ENCODE measurements around the gene F12. TPM values are rescaled to one million over a fixed set of nuclear protein-coding genes. Genes with fewer than 3 reads are reported as not detected.

Gene F12
- total and polyA plus RNA-seq, 2 experiments from 2014 or later: 4.6 to 5.0 TPM

DNA sequence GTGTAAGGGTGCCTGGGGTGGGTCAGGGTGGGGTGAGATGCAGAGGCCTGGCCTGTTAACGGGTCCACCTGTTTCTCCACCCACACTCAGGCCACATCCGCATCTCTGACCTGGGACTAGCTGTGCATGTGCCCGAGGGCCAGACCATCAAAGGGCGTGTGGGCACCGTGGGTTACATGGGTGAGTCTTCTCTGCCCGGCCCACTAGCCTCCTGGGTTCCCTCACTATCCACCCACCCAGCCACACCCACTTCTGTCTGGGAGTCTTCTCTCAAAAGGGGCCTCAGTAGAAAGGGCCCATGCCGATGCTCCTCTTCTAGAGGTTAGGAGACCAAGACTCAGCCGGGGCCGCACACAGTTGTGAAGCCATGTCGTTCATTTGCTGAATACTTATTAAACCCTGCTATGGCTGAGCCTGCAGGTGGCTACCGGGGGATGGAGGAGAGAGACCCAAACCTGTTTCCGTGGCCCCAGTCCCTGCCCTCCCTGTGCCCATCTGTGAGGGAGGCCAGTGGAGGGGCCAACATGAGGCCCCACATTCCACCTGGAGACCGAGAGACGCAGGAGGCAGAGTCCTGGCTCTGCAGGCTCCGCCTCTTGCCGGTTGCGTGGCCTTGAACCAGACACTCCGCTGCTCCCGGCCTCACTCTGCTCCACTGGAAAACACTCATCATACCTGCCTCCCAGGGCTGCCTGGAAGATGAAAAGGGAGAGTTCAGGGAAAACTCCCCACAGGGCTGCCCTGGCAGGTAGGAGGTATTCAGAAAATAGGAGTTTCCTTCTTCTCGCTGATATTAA, 25.8 kb upstream of the F12 start:
- no peak for DNase-seq (ENCODE audit: low read depth in 1 of 2, low spot score in 1 of 2)
- Histone ChIP-seq H3K4me1 (ENCODE audit: low read depth) (no peaks in the 10 kb centered on the region), H3K4me3 (no peak overlapping the region), H3K27ac (no peak overlapping the region), H3K36me3 (peaks cover 39% of the 10 kb centered on the region), H3K9me3 (ENCODE audit: low read depth) (no peaks in the 10 kb centered on the region), H3K27me3 (no peaks in the 10 kb centered on the region)
- TF ChIP-seq, protein P1, sequence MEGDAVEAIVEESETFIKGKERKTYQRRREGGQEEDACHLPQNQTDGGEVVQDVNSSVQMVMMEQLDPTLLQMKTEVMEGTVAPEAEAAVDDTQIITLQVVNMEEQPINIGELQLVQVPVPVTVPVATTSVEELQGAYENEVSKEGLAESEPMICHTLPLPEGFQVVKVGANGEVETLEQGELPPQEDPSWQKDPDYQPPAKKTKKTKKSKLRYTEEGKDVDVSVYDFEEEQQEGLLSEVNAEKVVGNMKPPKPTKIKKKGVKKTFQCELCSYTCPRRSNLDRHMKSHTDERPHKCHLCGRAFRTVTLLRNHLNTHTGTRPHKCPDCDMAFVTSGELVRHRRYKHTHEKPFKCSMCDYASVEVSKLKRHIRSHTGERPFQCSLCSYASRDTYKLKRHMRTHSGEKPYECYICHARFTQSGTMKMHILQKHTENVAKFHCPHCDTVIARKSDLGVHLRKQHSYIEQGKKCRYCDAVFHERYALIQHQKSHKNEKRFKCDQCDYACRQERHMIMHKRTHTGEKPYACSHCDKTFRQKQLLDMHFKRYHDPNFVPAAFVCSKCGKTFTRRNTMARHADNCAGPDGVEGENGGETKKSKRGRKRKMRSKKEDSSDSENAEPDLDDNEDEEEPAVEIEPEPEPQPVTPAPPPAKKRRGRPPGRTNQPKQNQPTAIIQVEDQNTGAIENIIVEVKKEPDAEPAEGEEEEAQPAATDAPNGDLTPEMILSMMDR (IDR thresholded peaks at IDR 0.05; ENCODE audit: low read depth, low read length): no peak

DNA sequence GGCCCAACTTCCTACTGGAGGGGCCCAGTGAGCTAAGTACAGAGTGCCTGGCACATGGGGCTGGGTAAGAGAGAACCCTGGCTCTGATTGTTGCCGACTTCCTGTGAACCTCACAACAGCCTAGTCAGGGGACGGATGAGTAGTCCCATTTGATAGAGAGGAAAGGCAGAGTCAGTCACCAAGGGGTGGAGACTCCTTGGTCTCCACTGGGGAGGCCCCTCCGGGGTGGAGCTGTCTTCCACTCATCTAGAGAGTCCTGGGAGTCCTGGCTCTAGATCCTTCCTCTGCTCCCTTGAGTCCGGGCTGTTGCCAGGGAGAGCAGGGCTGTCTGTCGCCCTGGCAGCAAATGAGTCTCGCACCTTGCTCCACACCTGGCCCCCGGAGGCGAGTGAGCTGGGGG, 25.1 kb upstream of the F12 start:
- TF ChIP-seq, protein P1 (IDR thresholded peaks at IDR 0.05; ENCODE audit: low read depth, low read length): no peak
- H3K27ac ChIP-seq: no peak overlapping the region
- H3K4me1 ChIP-seq (ENCODE audit: low read depth): no peaks in the 10 kb centered on the region
- H3K9me3 ChIP-seq (ENCODE audit: low read depth): no peaks in the 10 kb centered on the region
- peaks cover 39% of the 10 kb centered on the region for H3K36me3 ChIP-seq
- no peak for DNase-seq (ENCODE audit: low read depth in 1 of 2, low spot score in 1 of 2)
- H3K4me3 ChIP-seq: no peak overlapping the region
- no peaks in the 10 kb centered on the region for H3K27me3 ChIP-seq

DNA sequence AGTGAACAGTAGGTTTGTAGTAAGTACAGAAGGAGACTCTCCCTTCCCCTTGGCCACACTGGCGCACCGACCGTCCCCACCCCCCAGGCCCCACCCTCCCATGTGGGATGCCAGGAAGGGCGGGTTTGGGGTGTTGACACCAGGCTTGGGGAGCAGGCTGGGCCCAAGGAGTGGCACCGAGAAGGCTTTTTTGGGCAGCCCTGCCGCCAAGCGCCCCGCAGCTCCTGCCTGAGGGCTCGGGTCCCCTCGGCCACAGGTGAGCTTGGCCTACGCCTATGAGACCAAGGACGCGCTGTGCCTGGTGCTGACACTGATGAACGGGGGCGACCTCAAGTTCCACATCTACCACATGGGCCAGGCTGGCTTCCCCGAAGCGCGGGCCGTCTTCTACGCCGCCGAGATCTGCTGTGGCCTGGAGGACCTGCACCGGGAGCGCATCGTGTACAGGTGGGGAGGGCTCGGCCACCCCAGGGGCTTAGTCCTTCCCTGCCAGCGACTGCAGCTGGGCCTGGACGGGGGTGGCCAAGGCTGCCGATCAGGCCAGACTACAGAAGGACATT, 24.4 kb upstream of the F12 start:
- Histone ChIP-seq H3K27ac (no peak overlapping the region), H3K4me3 (no peak overlapping the region), H3K36me3 (peaks cover 39% of the 10 kb centered on the region), H3K9me3 (ENCODE audit: low read depth) (no peaks in the 10 kb centered on the region), H3K27me3 (no peaks in the 10 kb centered on the region), H3K4me1 (ENCODE audit: low read depth) (no peaks in the 10 kb centered on the region)
- TF ChIP-seq, protein P1 (IDR thresholded peaks at IDR 0.05; ENCODE audit: low read depth, low read length): no peak
- no peak for DNase-seq (ENCODE audit: low read depth in 1 of 2, low spot score in 1 of 2)

DNA sequence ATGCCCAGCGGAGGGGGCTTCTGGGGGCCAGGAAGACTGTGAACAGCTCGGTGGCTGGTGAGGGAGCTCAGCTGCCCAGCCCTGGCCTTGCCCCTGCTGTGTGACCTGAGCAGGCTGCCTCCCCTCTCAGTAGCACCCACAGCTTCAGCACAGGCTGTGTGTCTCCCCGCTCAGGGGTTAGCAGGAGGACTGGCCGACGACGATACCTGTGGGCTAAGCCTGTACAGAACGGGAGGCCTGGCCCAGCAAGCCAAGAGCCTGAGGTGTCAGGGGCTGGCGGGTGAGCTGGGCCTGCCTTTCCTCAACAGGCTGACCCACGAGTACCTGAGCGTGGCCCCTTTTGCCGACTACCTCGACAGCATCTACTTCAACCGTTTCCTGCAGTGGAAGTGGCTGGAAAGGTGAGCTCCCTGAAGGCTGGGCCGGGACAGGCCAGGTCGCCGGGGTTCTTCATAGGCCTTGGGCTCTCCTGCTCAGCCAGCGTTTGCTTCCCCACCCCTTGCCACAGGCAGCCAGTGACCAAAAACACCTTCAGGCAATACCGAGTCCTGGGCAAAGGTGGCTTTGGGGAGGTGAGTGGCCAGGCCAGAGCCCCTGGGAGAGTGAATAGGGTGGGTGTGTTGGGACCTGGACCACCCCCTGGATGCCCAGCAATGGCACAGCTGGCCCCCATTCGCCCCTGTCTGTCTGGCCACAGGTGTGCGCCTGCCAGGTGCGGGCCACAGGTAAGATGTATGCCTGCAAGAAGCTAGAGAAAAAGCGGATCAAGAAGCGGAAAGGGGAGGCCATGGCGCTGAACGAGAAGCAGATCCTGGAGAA, 23.7 kb upstream of the F12 start:
- H3K4me1 ChIP-seq (ENCODE audit: low read depth): no peaks in the 10 kb centered on the region
- DNase-seq (ENCODE audit: low read depth in 1 of 2, low spot score in 1 of 2): no peak
- H3K4me3 ChIP-seq: no peak overlapping the region
- no peaks in the 10 kb centered on the region for H3K9me3 ChIP-seq (ENCODE audit: low read depth)
- TF ChIP-seq, protein P1 (IDR thresholded peaks at IDR 0.05; ENCODE audit: low read depth, low read length): no peak
- no peak overlapping the region for H3K27ac ChIP-seq
- H3K36me3 ChIP-seq: peaks cover 39% of the 10 kb centered on the region
- no peaks in the 10 kb centered on the region for H3K27me3 ChIP-seq

DNA sequence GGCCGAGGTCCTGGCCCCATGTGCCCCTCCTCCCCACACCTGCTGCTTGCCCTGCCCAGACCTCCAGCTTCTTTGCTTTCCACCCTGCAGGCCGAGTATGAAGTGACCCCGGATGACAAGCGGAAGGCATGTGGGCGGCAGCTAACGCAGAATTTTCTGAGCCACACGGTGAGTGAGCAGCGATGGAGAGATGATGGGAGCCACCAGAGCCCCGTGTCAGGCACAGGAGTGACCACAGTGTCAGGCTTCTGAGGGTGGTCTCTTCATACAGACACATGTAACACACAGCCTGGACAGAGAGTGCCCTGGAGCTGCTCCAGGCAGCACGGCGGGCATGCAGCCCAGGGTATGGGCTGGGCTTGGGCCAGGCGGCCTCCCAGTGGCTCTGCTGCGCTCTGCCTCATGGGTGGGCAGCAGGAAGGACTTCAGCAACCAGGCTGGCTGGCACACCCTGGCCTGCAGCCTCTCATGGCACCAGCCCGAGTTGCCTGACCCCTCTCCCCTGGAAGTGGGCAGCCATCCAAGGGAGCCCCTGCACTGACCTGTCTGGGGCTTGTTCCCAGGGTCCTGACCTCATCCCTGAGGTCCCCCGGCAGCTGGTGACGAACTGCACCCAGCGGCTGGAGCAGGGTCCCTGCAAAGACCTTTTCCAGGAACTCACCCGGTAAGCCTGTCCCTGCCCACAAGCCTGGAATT, 22.9 kb upstream of the F12 start:
- TF ChIP-seq, protein P1 (IDR thresholded peaks at IDR 0.05; ENCODE audit: low read depth, low read length): no peak
- no peaks in the 10 kb centered on the region for H3K4me1 ChIP-seq (ENCODE audit: low read depth)
- H3K27me3 ChIP-seq: no peaks in the 10 kb centered on the region
- no peak for DNase-seq (ENCODE audit: low read depth in 1 of 2, low spot score in 1 of 2)
- no peak overlapping the region for H3K27ac ChIP-seq
- no peaks in the 10 kb centered on the region for H3K9me3 ChIP-seq (ENCODE audit: low read depth)
- H3K36me3 ChIP-seq: peaks cover 39% of the 10 kb centered on the region
- no peak overlapping the region for H3K4me3 ChIP-seq

Data from cardiac muscle cell (in vitro differentiated cells and primary cell).